Erythroblast (primary cell): Measurements from ENCODE around the gene RNF8.

Source experiments
- GATA1 ChIP-seq: IDR thresholded peaks from 2 replicates; pipeline ENCODE4 v1.6.1; 2011; ENCODE audit warnings: low read depth, mild to moderate bottlenecking, control low read depth, low read length, moderate library complexity
- POLR2A ChIP-seq: IDR thresholded peaks from 2 replicates; pipeline ENCODE4 v1.6.1; 2011; ENCODE audit warnings: mild to moderate bottlenecking, low read length

DNA sequence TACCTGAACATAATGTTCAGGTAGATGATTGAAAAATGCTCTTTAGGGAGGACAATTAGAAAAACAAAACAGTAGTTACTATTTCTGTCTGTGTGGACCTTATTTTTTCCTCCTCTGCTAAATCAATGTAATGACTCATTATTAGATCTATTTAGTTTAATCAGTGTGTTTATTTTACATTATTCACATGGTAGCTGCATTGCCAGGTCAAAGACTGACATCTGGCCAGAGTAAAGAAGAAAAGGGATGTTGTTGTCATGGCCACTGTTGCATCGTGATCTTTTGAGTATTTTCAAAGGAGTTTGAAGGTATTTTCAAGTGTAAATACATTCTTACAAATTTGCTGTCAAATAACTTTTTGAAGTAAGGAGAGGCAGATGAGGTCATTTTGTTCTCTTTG lies 85.1 kb downstream of the RNF8 start:
- TF ChIP-seq POLR2A (no peak), GATA1 (no peak)
